ENCODE data around the gene D2HGDH. TPM values are rescaled to one million over a fixed set of nuclear protein-coding genes. Genes with fewer than 3 reads are reported as not detected.

D2HGDH gene
- total and polyA plus RNA-seq, 9 of the 15 experiments (the other 6 are each of a cell fraction or from before 2014, with no cell fraction given) = 0.39 to 30.8 (median 10.3) TPM

DNA sequence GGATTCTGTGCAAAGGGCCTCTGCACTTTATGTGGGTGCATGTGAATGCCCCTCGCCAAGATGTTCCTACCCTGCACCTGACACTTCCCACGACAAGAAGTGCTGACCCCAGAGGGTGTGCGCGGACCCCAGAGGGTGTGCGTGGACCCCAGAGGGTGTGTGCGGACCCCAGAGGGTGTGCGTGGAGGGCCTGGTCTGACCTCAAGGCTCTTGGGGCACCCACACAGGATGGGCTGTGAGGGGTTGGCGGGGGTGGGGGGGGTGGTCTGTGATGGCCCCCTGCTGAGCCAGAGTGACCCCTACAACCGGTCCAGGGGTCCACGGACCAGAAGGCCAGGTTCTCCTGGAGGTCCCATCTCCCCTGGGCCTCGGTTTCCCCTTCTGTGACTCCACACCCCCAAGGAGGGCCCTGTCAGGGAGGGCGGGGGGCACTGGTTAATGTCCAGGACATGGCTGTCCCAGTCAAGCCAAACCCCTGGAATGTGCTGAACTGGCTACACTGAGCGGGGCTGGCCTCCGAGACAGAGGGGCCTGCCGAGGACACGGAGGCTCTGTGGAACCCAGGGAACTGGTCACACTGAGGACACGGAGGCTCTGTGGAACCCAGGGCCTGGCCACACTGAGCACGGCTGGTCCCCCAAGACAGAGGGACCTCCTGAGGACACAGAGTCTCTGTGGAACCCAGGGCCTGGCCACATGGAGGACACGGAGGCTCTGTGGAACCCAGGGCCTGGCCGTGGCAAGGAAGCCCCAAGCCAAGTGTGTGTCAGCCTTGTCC lies 77.7 kb downstream of the D2HGDH start:
- no peaks in the 10 kb centered on the region for H3K79me2 ChIP-seq (ENCODE audit: control insufficient read depth, insufficient read depth, low read length)

More for the DNA sequence above, 77.7 kb downstream of the D2HGDH start:
- Histone ChIP-seq H3K4me3 (no peak overlapping the region), H2AFZ (ENCODE audit: low read depth, low read length) (no peak overlapping the region), H3K36me3 (ENCODE audit: control insufficient read depth, insufficient read depth, low read length) (no peaks in the 10 kb centered on the region), H3K27ac (ENCODE audit: extremely low read depth, low read depth, low read length) (no peak overlapping the region), H3K27me3 (ENCODE audit: control insufficient read depth in 2 of 2, insufficient read depth in 2 of 2, low read length in 2 of 2) (no peaks in the 10 kb centered on the region), H3K9ac (ENCODE audit: insufficient read depth in 1 of 2, low read depth in 2 of 2, low read length in 2 of 2) (no peak overlapping the region), H3K9me1 (ENCODE audit: control insufficient read depth, insufficient read depth, low read length) (no peaks in the 10 kb centered on the region), H3K4me2 (ENCODE audit: insufficient read depth, low read length) (no peak overlapping the region), H3K9me3 (replicated peaks; ENCODE audit: control insufficient read depth, insufficient read depth, low read depth, low read length) (no peaks in the 10 kb centered on the region), H3K4me1 (replicated peaks in 1 of 2; ENCODE audit: control insufficient read depth in 2 of 2, insufficient read depth in 2 of 2, low read length in 2 of 2) (peaks cover 4 to 72% of the 10 kb centered on the region in 2 experiments), H4K20me1 (replicated peaks; ENCODE audit: control insufficient read depth, insufficient read depth, low read length) (no peaks in the 10 kb centered on the region)
- WGBS (ENCODE audit: insufficient coverage, low coverage, missing lambda C conversion rate) = 71% methylated on average over 13 of the region's 20 CpGs
- DNase-seq (ENCODE audit: extremely low read depth in 1 of 4, low spot score in 3 of 4) (no peak), ATAC-seq (no peak), FAIRE-seq (no peak)
- BruUV-seq (replicated peaks) = no TSS peak
- in situ Hi-C loops (cut with MboI) (no loop called here), intact Hi-C loops (cut with micrococcal nuclease) (no loop called here)
- ChIA-PET CTCF (ENCODE audit: low intra/inter-chr PET ratio) (no interaction called here), POLR2A (no interaction called here)
- TF ChIP-seq, protein P1, sequence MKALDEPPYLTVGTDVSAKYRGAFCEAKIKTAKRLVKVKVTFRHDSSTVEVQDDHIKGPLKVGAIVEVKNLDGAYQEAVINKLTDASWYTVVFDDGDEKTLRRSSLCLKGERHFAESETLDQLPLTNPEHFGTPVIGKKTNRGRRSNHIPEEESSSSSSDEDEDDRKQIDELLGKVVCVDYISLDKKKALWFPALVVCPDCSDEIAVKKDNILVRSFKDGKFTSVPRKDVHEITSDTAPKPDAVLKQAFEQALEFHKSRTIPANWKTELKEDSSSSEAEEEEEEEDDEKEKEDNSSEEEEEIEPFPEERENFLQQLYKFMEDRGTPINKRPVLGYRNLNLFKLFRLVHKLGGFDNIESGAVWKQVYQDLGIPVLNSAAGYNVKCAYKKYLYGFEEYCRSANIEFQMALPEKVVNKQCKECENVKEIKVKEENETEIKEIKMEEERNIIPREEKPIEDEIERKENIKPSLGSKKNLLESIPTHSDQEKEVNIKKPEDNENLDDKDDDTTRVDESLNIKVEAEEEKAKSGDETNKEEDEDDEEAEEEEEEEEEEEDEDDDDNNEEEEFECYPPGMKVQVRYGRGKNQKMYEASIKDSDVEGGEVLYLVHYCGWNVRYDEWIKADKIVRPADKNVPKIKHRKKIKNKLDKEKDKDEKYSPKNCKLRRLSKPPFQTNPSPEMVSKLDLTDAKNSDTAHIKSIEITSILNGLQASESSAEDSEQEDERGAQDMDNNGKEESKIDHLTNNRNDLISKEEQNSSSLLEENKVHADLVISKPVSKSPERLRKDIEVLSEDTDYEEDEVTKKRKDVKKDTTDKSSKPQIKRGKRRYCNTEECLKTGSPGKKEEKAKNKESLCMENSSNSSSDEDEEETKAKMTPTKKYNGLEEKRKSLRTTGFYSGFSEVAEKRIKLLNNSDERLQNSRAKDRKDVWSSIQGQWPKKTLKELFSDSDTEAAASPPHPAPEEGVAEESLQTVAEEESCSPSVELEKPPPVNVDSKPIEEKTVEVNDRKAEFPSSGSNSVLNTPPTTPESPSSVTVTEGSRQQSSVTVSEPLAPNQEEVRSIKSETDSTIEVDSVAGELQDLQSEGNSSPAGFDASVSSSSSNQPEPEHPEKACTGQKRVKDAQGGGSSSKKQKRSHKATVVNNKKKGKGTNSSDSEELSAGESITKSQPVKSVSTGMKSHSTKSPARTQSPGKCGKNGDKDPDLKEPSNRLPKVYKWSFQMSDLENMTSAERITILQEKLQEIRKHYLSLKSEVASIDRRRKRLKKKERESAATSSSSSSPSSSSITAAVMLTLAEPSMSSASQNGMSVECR (CRISPR knock-in tag; IDR thresholded peaks at IDR 0.05) = no peak
- TF ChIP-seq ZNF699 (CRISPR knock-in tag; IDR thresholded peaks at IDR 0.05; ENCODE audit: insufficient replicate concordance) (no peak), ZNF764 (CRISPR knock-in tag; IDR thresholded peaks at IDR 0.05; ENCODE audit: low read depth) (no peak), GTF2A2 (tag; IDR thresholded peaks at IDR 0.05) (no peak), CCAR2 (IDR thresholded peaks at IDR 0.05; ENCODE audit: low read depth, low read length) (no peak), ZEB2 (IDR thresholded peaks at IDR 0.05) (no peak), ATF1 (CRISPR knock-in tag; IDR thresholded peaks at IDR 0.05) (no peak), ATF1 (tag; IDR thresholded peaks at IDR 0.05) (no peak)
- TF ChIP-seq, protein P2, sequence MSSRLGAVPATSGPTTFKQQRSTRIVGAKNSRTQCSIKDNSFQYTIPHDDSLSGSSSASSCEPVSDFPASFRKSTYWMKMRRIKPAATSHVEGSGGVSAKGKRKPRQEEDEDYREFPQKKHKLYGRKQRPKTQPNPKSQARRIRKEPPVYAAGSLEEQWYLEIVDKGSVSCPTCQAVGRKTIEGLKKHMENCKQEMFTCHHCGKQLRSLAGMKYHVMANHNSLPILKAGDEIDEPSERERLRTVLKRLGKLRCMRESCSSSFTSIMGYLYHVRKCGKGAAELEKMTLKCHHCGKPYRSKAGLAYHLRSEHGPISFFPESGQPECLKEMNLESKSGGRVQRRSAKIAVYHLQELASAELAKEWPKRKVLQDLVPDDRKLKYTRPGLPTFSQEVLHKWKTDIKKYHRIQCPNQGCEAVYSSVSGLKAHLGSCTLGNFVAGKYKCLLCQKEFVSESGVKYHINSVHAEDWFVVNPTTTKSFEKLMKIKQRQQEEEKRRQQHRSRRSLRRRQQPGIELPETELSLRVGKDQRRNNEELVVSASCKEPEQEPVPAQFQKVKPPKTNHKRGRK (tag; IDR thresholded peaks at IDR 0.05) = no peak
- TF ChIP-seq, protein P3, sequence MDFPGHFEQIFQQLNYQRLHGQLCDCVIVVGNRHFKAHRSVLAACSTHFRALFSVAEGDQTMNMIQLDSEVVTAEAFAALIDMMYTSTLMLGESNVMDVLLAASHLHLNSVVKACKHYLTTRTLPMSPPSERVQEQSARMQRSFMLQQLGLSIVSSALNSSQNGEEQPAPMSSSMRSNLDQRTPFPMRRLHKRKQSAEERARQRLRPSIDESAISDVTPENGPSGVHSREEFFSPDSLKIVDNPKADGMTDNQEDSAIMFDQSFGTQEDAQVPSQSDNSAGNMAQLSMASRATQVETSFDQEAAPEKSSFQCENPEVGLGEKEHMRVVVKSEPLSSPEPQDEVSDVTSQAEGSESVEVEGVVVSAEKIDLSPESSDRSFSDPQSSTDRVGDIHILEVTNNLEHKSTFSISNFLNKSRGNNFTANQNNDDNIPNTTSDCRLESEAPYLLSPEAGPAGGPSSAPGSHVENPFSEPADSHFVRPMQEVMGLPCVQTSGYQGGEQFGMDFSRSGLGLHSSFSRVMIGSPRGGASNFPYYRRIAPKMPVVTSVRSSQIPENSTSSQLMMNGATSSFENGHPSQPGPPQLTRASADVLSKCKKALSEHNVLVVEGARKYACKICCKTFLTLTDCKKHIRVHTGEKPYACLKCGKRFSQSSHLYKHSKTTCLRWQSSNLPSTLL (IDR thresholded peaks at IDR 0.05) = no peak
- TF ChIP-seq, protein P4, sequence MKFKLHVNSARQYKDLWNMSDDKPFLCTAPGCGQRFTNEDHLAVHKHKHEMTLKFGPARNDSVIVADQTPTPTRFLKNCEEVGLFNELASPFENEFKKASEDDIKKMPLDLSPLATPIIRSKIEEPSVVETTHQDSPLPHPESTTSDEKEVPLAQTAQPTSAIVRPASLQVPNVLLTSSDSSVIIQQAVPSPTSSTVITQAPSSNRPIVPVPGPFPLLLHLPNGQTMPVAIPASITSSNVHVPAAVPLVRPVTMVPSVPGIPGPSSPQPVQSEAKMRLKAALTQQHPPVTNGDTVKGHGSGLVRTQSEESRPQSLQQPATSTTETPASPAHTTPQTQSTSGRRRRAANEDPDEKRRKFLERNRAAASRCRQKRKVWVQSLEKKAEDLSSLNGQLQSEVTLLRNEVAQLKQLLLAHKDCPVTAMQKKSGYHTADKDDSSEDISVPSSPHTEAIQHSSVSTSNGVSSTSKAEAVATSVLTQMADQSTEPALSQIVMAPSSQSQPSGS (CRISPR knock-in tag; IDR thresholded peaks at IDR 0.05) = no peak
